IMR-90 (cell line): Measurements from ENCODE around the gene PIAS2. TPM values are rescaled to one million over a fixed set of nuclear protein-coding genes. Genes with fewer than 3 reads are reported as not detected.

Experiments
- ATAC-seq: fragments of 200-7000 bp; cut with Tn5 transposase; 2 replicates; pipeline ENCODE4 v1.9.1; 2020; ENCODE audit warnings: low read depth, mild to moderate bottlenecking, moderate library complexity
- BruUV-seq: library from RNA; stranded (reverse); fragments of 400-500 nt; replicated peaks from 2 replicates; lab custom pipeline; 2021; lab: Mats Ljungman, UMichigan
- CTCF ChIA-PET: fragments of 300-600 bp; formaldehyde crosslinking; extraction: SDS; loops from one replicate; lab custom pipeline; 2021; ENCODE audit warnings: antibody characterized with exemption; lab: Yijun Ruan, JAX
- POLR2A ChIA-PET: fragments of 300-600 bp; sonication (Branson Sonifier 250); formaldehyde crosslinking; loops from one replicate; lab custom pipeline; 2022; ENCODE audit warnings: antibody characterized with exemption; ENCODE audit not compliant: unreplicated experiment; lab: Charles Lee
- DNase-seq: peaks from one replicate; pipeline ENCODE4 v3.0.0; 2013
- H2AFZ ChIP-seq: replicated peaks from 2 replicates; pipeline ENCODE3; 2013; ENCODE audit warnings: low read length, mild to moderate bottlenecking; ENCODE audit not compliant: poor library complexity
- H2AK5ac ChIP-seq: 2 replicates; pipeline ENCODE4 v1.6.1; 2013; ENCODE audit warnings: low read depth, low read length, inconsistent platforms
- H2AK9ac ChIP-seq: replicated peaks from 2 replicates; pipeline ENCODE3; 2013; ENCODE audit warnings: mild to moderate bottlenecking, low read depth, low read length, moderate library complexity; ENCODE audit not compliant: poor library complexity
- H2BK120ac ChIP-seq: 2 replicates; pipeline ENCODE4 v1.6.1; 2013; ENCODE audit warnings: low read depth, low read length, inconsistent platforms
- H2BK15ac ChIP-seq: 3 replicates; pipeline ENCODE4 v1.6.1; 2013; ENCODE audit warnings: low read depth, low read length, inconsistent platforms
- H2BK20ac ChIP-seq: 2 replicates; pipeline ENCODE4 v1.6.1; 2013; ENCODE audit warnings: low read depth, mild to moderate bottlenecking, inconsistent platforms, low read length, moderate library complexity
- H2BK5ac ChIP-seq: 2 replicates; pipeline ENCODE4 v1.6.1; 2013; ENCODE audit warnings: mild to moderate bottlenecking, low read depth, low read length, inconsistent platforms; ENCODE audit not compliant: poor library complexity, severe bottlenecking
- H3K14ac ChIP-seq: replicated peaks from 2 replicates; pipeline ENCODE4 v1.6.1; 2013; ENCODE audit warnings: low read depth, low read length, inconsistent platforms
- H3K18ac ChIP-seq: 2 replicates; pipeline ENCODE4 v1.6.1; 2013; ENCODE audit warnings: low read depth, low read length, control low read depth
- H3K23ac ChIP-seq: 2 replicates; pipeline ENCODE4 v1.6.1; 2013; ENCODE audit warnings: low read depth, low read length, inconsistent platforms
- H3K27ac ChIP-seq: 2 replicates; pipeline ENCODE4 v1.5.1; 2013; ENCODE audit warnings: mild to moderate bottlenecking, control low read depth, low read length; ENCODE audit not compliant: insufficient read depth
- H3K27me3 ChIP-seq: 2 replicates; pipeline ENCODE4 v1.6.1; 2013; ENCODE audit warnings: low read length; ENCODE audit not compliant: control insufficient read depth, insufficient read depth
- H3K36me3 ChIP-seq: 2 replicates; pipeline ENCODE4 v1.6.1; 2013; ENCODE audit warnings: low read length, mixed read lengths; ENCODE audit not compliant: control insufficient read depth, insufficient read depth
- H3K4ac ChIP-seq: 2 replicates; pipeline ENCODE4 v1.6.1; 2013; ENCODE audit warnings: low read depth, low read length, inconsistent platforms
- H3K4me1 ChIP-seq: 2 replicates; pipeline ENCODE4 v1.6.1; 2013; ENCODE audit warnings: low read length, mixed read lengths; ENCODE audit not compliant: control insufficient read depth, insufficient read depth
- H3K4me2 ChIP-seq: 2 replicates; pipeline ENCODE4 v1.6.1; 2013; ENCODE audit warnings: low read depth, mild to moderate bottlenecking, control low read depth, low read length, moderate library complexity
- H3K4me3 ChIP-seq: 2 replicates; pipeline ENCODE4 v1.5.1; 2013; ENCODE audit warnings: low read depth, mild to moderate bottlenecking, control low read depth, low read length, moderate library complexity; ENCODE audit not compliant: insufficient read depth
- H3K56ac ChIP-seq: 2 replicates; pipeline ENCODE4 v1.6.1; 2013; ENCODE audit warnings: low read length, inconsistent platforms; ENCODE audit not compliant: insufficient read depth; ENCODE audit errors: extremely low read depth
- H3K79me1 ChIP-seq, 2 experiments: 2 replicates each; pipeline ENCODE4 v1.6.1; 2013; ENCODE audit warnings: low read length in 2 of 2, inconsistent platforms in 1 of 2, low read depth in 1 of 2
- H3K9ac ChIP-seq: 2 replicates; pipeline ENCODE4 v1.6.1; 2013; ENCODE audit warnings: low read depth, low read length, control low read depth
- H3K9me1 ChIP-seq: 2 replicates; pipeline ENCODE4 v1.6.1; 2013; ENCODE audit warnings: low read length, inconsistent platforms; ENCODE audit not compliant: insufficient read depth
- H3K9me3 ChIP-seq: 2 replicates; pipeline ENCODE4 v1.6.1; 2013; ENCODE audit warnings: low read length; ENCODE audit not compliant: control insufficient read depth, insufficient read depth
- H4K20me1 ChIP-seq: 2 replicates; pipeline ENCODE4 v1.6.1; 2013; ENCODE audit warnings: low read length, inconsistent platforms; ENCODE audit not compliant: insufficient read depth
- H4K5ac ChIP-seq: 2 replicates; pipeline ENCODE4 v1.6.1; 2013; ENCODE audit warnings: mild to moderate bottlenecking, low read depth, low read length, control low read depth
- H4K8ac ChIP-seq, 2 experiments: 2 replicates each; pipeline ENCODE4 v1.6.1; 2013; ENCODE audit warnings: low read depth in 2 of 2, low read length in 2 of 2, control low read depth in 1 of 2, inconsistent platforms in 1 of 2
- H4K91ac ChIP-seq: 2 replicates; pipeline ENCODE4 v1.6.1; 2013; ENCODE audit warnings: low read depth, low read length, inconsistent platforms; ENCODE audit not compliant: insufficient read depth
- BHLHE40 ChIP-seq: fragments of 150-350 bp; IDR thresholded peaks from 2 replicates; pipeline ENCODE4 v1.6.1; 2016; ENCODE audit warnings: mild to moderate bottlenecking, low read depth, low read length
- CHD1 ChIP-seq: IDR thresholded peaks from 2 replicates; pipeline ENCODE4 v1.6.1; 2012; ENCODE audit warnings: low read depth, low read length, improper control_type of control experiment
- ELK1 ChIP-seq: fragments of 150-350 bp; IDR thresholded peaks from 2 replicates; pipeline ENCODE4 v1.6.1; 2016; ENCODE audit warnings: low read depth, mild to moderate bottlenecking, low read length, moderate library complexity, borderline replicate concordance
- MAFK ChIP-seq: IDR thresholded peaks from 2 replicates; pipeline ENCODE4 v1.6.1; 2012; ENCODE audit warnings: low read depth, low read length, improper control_type of control experiment
- MAZ ChIP-seq: IDR thresholded peaks from 2 replicates; pipeline ENCODE4 v1.6.1; 2012; ENCODE audit warnings: low read depth, mild to moderate bottlenecking, low read length, improper control_type of control experiment, moderate library complexity, borderline replicate concordance
- MXI1 ChIP-seq: IDR thresholded peaks from 2 replicates; pipeline ENCODE4 v1.6.1; 2012; ENCODE audit warnings: low read depth, mild to moderate bottlenecking, low read length, moderate library complexity, borderline replicate concordance
- NFE2L2 ChIP-seq: fragments of 150-350 bp; IDR thresholded peaks from 2 replicates; pipeline ENCODE4 v1.6.1; 2016; ENCODE audit warnings: low read depth, mild to moderate bottlenecking, low read length
- POLR2A ChIP-seq: IDR thresholded peaks from 2 replicates; pipeline ENCODE4 v1.6.1; 2012; ENCODE audit warnings: mild to moderate bottlenecking, low read depth, low read length
- RCOR1 ChIP-seq: IDR thresholded peaks from 2 replicates; pipeline ENCODE4 v1.6.1; 2012; ENCODE audit warnings: mild to moderate bottlenecking, low read length, improper control_type of control experiment; ENCODE audit not compliant: insufficient replicate concordance
- SMC3 ChIP-seq: fragments of 150-350 bp; IDR thresholded peaks from 2 replicates; pipeline ENCODE4 v1.6.1; 2016; ENCODE audit warnings: low read depth, mild to moderate bottlenecking, antibody characterized with exemption, low read length, moderate library complexity
- WGBS, 2 experiments: methylation state at CpG; one replicate each; pipeline versions ENCODE4 v1.1.5 to v1.1.7; 2013; ENCODE audit warnings: missing lambda C conversion rate in 2 of 2; ENCODE audit not compliant: insufficient read length in 1 of 2; ENCODE audit errors: extremely low coverage in 2 of 2; 5-methylcytosine and 5-hydroxymethylcytosine counted together
- dilution Hi-C: fragments of 300-500 bp; cut with HindIII; formaldehyde crosslinking; loops from one replicate; pipeline ENCODE4 v1.14.3; 2018; ENCODE audit warnings: low sequenced_read_pairs; ENCODE audit not compliant: unreplicated experiment
- in situ Hi-C: fragments of 300-500 bp; cut with MboI; formaldehyde crosslinking; loops from 3 replicates; pipeline ENCODE4 v1.14.3; 2019; ENCODE audit warnings: low sequenced_read_pairs, inconsistent platforms, mixed read lengths
- intact Hi-C: fragments of 100-400 bp; cut with micrococcal nuclease; formaldehyde crosslinking; loops from 2 replicates; pipeline ENCODE4 v1.10.0; 2022
- polyA plus RNA-seq, 3 experiments: library from polyadenylated mRNA; depleted of rRNA; stranded (reverse); fragments of >200 nt; gene quantifications; 2 replicates each; pipeline ENCODE4 v1.2.3, GENCODE V29; 2012; ENCODE audit warnings: low replicate concordance in 1 of 3
- total RNA-seq: library from RNA; depleted of rRNA; stranded (reverse); fragments of >200 nt; gene quantifications from 2 replicates; pipeline ENCODE4 v1.2.3, GENCODE V29; 2012
- TF ChIP-seq, protein P1 (sequence below): fragments of 150-350 bp; IDR thresholded peaks from 2 replicates; pipeline ENCODE4 v1.6.1; 2017; ENCODE audit warnings: mild to moderate bottlenecking, antibody characterized with exemption, low read length, low read depth

The PIAS2 gene
- total and polyA plus RNA-seq, 2 of the 4 experiments (the other 2 are of a cell fraction) = 15.1 to 28.9 TPM

- Histone ChIP-seq H2BK15ac (no peak overlapping the region), H3K9ac (no peak overlapping the region), H2AK5ac (no peak overlapping the region), H3K4me2 (no peak overlapping the region), H3K36me3 (no peaks in the 10 kb centered on the region), H3K27me3 (no peaks in the 10 kb centered on the region), H2BK20ac (no peak overlapping the region), H3K14ac (no peak overlapping the region), H3K4me1 (no peaks in the 10 kb centered on the region), H4K20me1 (no peaks in the 10 kb centered on the region), H3K56ac (no peak overlapping the region), H3K4me3 (no peak overlapping the region), H3K9me3 (no peaks in the 10 kb centered on the region), H4K5ac (no peak overlapping the region), H3K18ac (no peak overlapping the region), H4K8ac (no peak overlapping the region), H2BK5ac (no peak overlapping the region), H3K23ac (no peak overlapping the region), H2AK9ac (no peak overlapping the region), H2AFZ (no peak overlapping the region), H4K91ac (no peak overlapping the region), H3K4ac (no peak overlapping the region), H2BK120ac (no peak overlapping the region), H3K9me1 (no peaks in the 10 kb centered on the region), H3K27ac (no peak overlapping the region), H3K79me1 (no peaks in the 10 kb centered on the region)
- dilution Hi-C loops (no loop called here), intact Hi-C loops (no loop called here), in situ Hi-C loops (no loop called here)
- CTCF ChIA-PET = interaction anchor here (0.6 kb wide), 1 partner anchor 23 kb away, joined by 3 read pairs; no protein-coding TSS in a partner anchor
- POLR2A ChIA-PET = no interaction called here
- WGBS, 2 experiments = no CpG with 5 or more reads among the region's 3 CpGs
- no peak for TF ChIP-seq MXI1
- no peak for TF ChIP-seq ELK1
- TF ChIP-seq, protein P1, sequence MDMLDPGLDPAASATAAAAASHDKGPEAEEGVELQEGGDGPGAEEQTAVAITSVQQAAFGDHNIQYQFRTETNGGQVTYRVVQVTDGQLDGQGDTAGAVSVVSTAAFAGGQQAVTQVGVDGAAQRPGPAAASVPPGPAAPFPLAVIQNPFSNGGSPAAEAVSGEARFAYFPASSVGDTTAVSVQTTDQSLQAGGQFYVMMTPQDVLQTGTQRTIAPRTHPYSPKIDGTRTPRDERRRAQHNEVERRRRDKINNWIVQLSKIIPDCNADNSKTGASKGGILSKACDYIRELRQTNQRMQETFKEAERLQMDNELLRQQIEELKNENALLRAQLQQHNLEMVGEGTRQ = no peak
- TF ChIP-seq RCOR1 = no peak
- TF ChIP-seq NFE2L2 = no peak
- TF ChIP-seq CHD1 = no peak
- TF ChIP-seq POLR2A = no peak
- no peak for TF ChIP-seq BHLHE40
- no peak for TF ChIP-seq SMC3
- no peak for TF ChIP-seq MAFK
- TF ChIP-seq MAZ = no peak
- ATAC-seq (no peak), DNase-seq (no peak)
- no TSS peak for BruUV-seq
Measured at GRCh38 chr18:46793565-46793964, 123.7 kb downstream of the PIAS2 start.
